ENCODE data around the gene FAM114A2. TPM values are rescaled to one million over a fixed set of nuclear protein-coding genes. Genes with fewer than 3 reads are reported as not detected.

Gene FAM114A2
- total RNA-seq, 1 donor: 40.9 TPM

- Histone ChIP-seq H4K20me1 (ENCODE audit: insufficient read depth, low read length) (no peaks in the 10 kb centered on the region), H3K27me3 (ENCODE audit: insufficient read depth, low read length) (no peaks in the 10 kb centered on the region), H3K4me1 (ENCODE audit: insufficient read depth, low read length) (no peaks in the 10 kb centered on the region), H3K27ac (ENCODE audit: low read depth, low read length) (no peak overlapping the region), H3K4me2 (ENCODE audit: insufficient read depth, low read length) (no peak overlapping the region), H3K9me3 (ENCODE audit: low read depth, low read length) (no peaks in the 10 kb centered on the region), H3K4me3 (ENCODE audit: insufficient read depth, low read length) (no peak overlapping the region), H2AFZ (ENCODE audit: low read length) (no peak overlapping the region), H3K79me2 (ENCODE audit: insufficient read depth, low read length) (no peaks in the 10 kb centered on the region), H3K36me3 (ENCODE audit: insufficient read depth, low read length) (no peaks in the 10 kb centered on the region)
- DNase-seq (ENCODE audit: insufficient read length, low spot score, missing footprints): no peak
- TF ChIP-seq CTCF (IDR thresholded peaks at IDR 0.05; ENCODE audit: extremely low read depth, low read depth, low read length): no peak
These were observed 53.2 kb downstream of the FAM114A2 start for GRCh38 chr5:153985498-153985897.

- H3K9me3 ChIP-seq (ENCODE audit: low read depth, low read length): no peaks in the 10 kb centered on the region
- no peaks in the 10 kb centered on the region for H3K79me2 ChIP-seq (ENCODE audit: insufficient read depth, low read length)
- DNase-seq (ENCODE audit: insufficient read length, low spot score, missing footprints): no peak
- no peak for TF ChIP-seq CTCF (IDR thresholded peaks at IDR 0.05; ENCODE audit: extremely low read depth, low read depth, low read length)
- no peak overlapping the region for H3K27ac ChIP-seq (ENCODE audit: low read depth, low read length)
- H2AFZ ChIP-seq (ENCODE audit: low read length): no peak overlapping the region
- no peak overlapping the region for H3K4me3 ChIP-seq (ENCODE audit: insufficient read depth, low read length)
- no peaks in the 10 kb centered on the region for H3K4me1 ChIP-seq (ENCODE audit: insufficient read depth, low read length)
- no peaks in the 10 kb centered on the region for H3K36me3 ChIP-seq (ENCODE audit: insufficient read depth, low read length)
- H3K4me2 ChIP-seq (ENCODE audit: insufficient read depth, low read length): no peak overlapping the region
- no peaks in the 10 kb centered on the region for H3K27me3 ChIP-seq (ENCODE audit: insufficient read depth, low read length)
- H4K20me1 ChIP-seq (ENCODE audit: insufficient read depth, low read length): no peaks in the 10 kb centered on the region
These were observed 54.8 kb downstream of the FAM114A2 start for GRCh38 chr5:153983885-153984284.

GRCh38 chr5:153981905-153982605, 56.7 kb downstream of the FAM114A2 start:
- no peak for DNase-seq (ENCODE audit: insufficient read length, low spot score, missing footprints)
- H3K4me1 ChIP-seq (ENCODE audit: insufficient read depth, low read length): no peaks in the 10 kb centered on the region

More at GRCh38 chr5:153981905-153982605, 56.7 kb downstream of the FAM114A2 start:
- Histone ChIP-seq H3K4me2 (ENCODE audit: insufficient read depth, low read length) (no peak overlapping the region), H4K20me1 (ENCODE audit: insufficient read depth, low read length) (no peaks in the 10 kb centered on the region), H3K4me3 (ENCODE audit: insufficient read depth, low read length) (no peak overlapping the region), H3K36me3 (ENCODE audit: insufficient read depth, low read length) (no peaks in the 10 kb centered on the region), H3K27ac (ENCODE audit: low read depth, low read length) (no peak overlapping the region), H3K27me3 (ENCODE audit: insufficient read depth, low read length) (no peaks in the 10 kb centered on the region), H2AFZ (ENCODE audit: low read length) (no peak overlapping the region), H3K9me3 (ENCODE audit: low read depth, low read length) (no peaks in the 10 kb centered on the region), H3K79me2 (ENCODE audit: insufficient read depth, low read length) (no peaks in the 10 kb centered on the region)
- TF ChIP-seq CTCF (IDR thresholded peaks at IDR 0.05; ENCODE audit: extremely low read depth, low read depth, low read length): no peak

All from osteoblast (primary cell).